ENCODE data around the gene PAIP2B. TPM values are rescaled to one million over a fixed set of nuclear protein-coding genes. Genes with fewer than 3 reads are reported as not detected.

Gene PAIP2B
- total RNA-seq, 1 experiment from 2014 or later, result 17.7 TPM

DNA sequence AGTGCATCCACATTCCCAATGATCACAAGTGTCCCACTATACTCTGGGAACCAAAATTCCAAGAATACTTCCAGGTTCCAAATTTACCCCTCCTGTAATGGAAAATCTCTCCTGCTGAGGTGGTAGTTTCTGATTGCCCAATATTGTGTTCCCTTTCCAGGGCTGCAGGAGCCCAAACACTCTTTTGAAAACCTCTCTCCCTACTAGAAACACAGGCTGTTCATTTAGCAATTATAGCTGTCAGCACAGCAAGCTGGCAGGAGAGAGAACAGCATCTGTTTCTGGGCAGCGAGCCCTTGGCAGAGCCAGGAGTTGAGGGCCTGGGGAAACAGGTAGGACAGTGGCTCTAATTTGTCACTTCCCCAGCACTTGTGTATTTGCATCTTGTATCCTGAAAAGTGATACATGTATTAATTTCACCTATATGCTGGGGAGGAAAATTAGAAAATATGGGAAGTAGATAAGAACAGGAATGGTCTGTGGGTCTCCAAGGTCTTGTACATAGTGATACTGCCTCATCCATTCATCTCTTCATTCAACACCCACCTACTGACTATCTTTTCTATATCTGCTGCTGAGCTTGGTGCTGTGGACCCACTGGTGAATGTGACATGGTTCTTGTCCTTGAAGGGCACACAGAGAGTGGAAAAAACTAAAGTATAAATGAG, 16.9 kb upstream of the PAIP2B start:
- Histone ChIP-seq H2BK15ac (ENCODE audit: low read depth, low read length) (no peak overlapping the region), H3K23ac (ENCODE audit: insufficient read length, low read depth, low read length) (no peak overlapping the region), H3K79me1 (ENCODE audit: insufficient read depth, low read depth, low read length, poor library complexity, severe bottlenecking) (no peaks in the 10 kb centered on the region), H3K18ac (ENCODE audit: insufficient read length, low read depth, low read length) (no peak overlapping the region), H2AK5ac (ENCODE audit: insufficient read length, low read length) (no peak overlapping the region), H4K20me1 (ENCODE audit: control insufficient read depth, insufficient read depth, insufficient read length) (no peaks in the 10 kb centered on the region), H3K4ac (ENCODE audit: low read depth, low read length) (no peak overlapping the region), H4K91ac (ENCODE audit: insufficient read length, low read depth, low read length) (no peak overlapping the region), H3K23me2 (ENCODE audit: insufficient read length, low read depth, low read length, poor library complexity, severe bottlenecking) (no peaks in the 10 kb centered on the region), H3K14ac (ENCODE audit: insufficient read depth, low read length) (no peak overlapping the region), H4K8ac (replicated peaks; ENCODE audit: insufficient read length, low read depth, low read length) (no peak overlapping the region), H2BK20ac (ENCODE audit: low read depth, low read length, poor library complexity, severe bottlenecking) (no peak overlapping the region), H3K4me2 (ENCODE audit: insufficient read depth, insufficient read length, low read length) (no peak overlapping the region), H3K27me3 (ENCODE audit: insufficient read depth, low read length) (no peaks in the 10 kb centered on the region), H3K56ac (ENCODE audit: insufficient read length, low read depth, low read length) (no peak overlapping the region), H2BK5ac (ENCODE audit: insufficient read length, low read length) (no peak overlapping the region), H3K9ac (ENCODE audit: extremely low read depth, insufficient read length, low read length) (no peak overlapping the region), H2AFZ (ENCODE audit: low read length) (no peak overlapping the region), H3K79me2 (ENCODE audit: insufficient read depth, low read length) (no peaks in the 10 kb centered on the region), H3T11ph (ENCODE audit: low read length) (no peak overlapping the region), H3K9me3 (ENCODE audit: control insufficient read depth, low read depth, low read length) (no peaks in the 10 kb centered on the region), H3K27ac (ENCODE audit: insufficient read length, low read depth, low read length) (no peak overlapping the region), H2BK12ac (ENCODE audit: insufficient read length, low read depth, low read length) (no peak overlapping the region), H3K4me1 (ENCODE audit: insufficient read depth, low read length) (peaks cover 3% of the 10 kb centered on the region; the same call in 1 of the 2 replicates), H4K5ac (ENCODE audit: insufficient read length, low read depth, low read length) (no peak overlapping the region), H2BK120ac (ENCODE audit: low read depth, low read length, poor library complexity, severe bottlenecking) (no peak overlapping the region)
- H3K36me3 Mint-ChIP-seq (ENCODE audit: insufficient read depth in 1 of 3, low read depth in 3 of 3), result no peaks in the 10 kb centered on the region; a peak in 1 of 7 replicates
- no CpG with 5 or more reads among the region's 1 CpG for WGBS (ENCODE audit: extremely low coverage, insufficient read length, low lambda C conversion rate)
- no peak overlapping the region for H3K27ac Mint-ChIP-seq
- peaks cover 4 to 11% of the 10 kb centered on the region in 2 experiments for H3K4me1 Mint-ChIP-seq
- no peak for DNase-seq
- H3K27me3 Mint-ChIP-seq (ENCODE audit: low read depth), result peaks cover 11% of the 10 kb centered on the region
- no peak overlapping the region for H3K4me3 Mint-ChIP-seq
- H3K9me3 Mint-ChIP-seq, result peaks cover 6 to 8% of the 10 kb centered on the region in 2 experiments; a peak in 2 of 5 replicates
- TF ChIP-seq, protein P1, sequence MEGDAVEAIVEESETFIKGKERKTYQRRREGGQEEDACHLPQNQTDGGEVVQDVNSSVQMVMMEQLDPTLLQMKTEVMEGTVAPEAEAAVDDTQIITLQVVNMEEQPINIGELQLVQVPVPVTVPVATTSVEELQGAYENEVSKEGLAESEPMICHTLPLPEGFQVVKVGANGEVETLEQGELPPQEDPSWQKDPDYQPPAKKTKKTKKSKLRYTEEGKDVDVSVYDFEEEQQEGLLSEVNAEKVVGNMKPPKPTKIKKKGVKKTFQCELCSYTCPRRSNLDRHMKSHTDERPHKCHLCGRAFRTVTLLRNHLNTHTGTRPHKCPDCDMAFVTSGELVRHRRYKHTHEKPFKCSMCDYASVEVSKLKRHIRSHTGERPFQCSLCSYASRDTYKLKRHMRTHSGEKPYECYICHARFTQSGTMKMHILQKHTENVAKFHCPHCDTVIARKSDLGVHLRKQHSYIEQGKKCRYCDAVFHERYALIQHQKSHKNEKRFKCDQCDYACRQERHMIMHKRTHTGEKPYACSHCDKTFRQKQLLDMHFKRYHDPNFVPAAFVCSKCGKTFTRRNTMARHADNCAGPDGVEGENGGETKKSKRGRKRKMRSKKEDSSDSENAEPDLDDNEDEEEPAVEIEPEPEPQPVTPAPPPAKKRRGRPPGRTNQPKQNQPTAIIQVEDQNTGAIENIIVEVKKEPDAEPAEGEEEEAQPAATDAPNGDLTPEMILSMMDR (conservative IDR thresholded peaks at IDR 0.05), result no peak
